Spleen (tissue), 7 donors: Measurements from ENCODE around the gene INHA.

Source experiments
- POLR2A ChIP-seq, 3 donors: fragments of 450-650 bp; IDR thresholded peaks; one replicate each; pipeline ENCODE4 v1.5.1; 2017; ENCODE audit warnings: antibody characterized with exemption in 3 of 3, mild to moderate bottlenecking in 1 of 3
- TF ChIP-seq, protein P1 (sequence below), 11 experiments: fragments of 200-600 bp in 7 of 11; fragments of 450-650 bp in 4 of 11; sonication (generic) in 4 of 11; IDR thresholded peaks in 8 of 11; conservative IDR thresholded peaks in 3 of 11; 1 replicate in 7 of 11; 2 replicates in 4 of 11; pipeline versions ENCODE4 v1.4.0 to v1.8.0; 2016 to 2021; ENCODE audit warnings: antibody characterized with exemption in 11 of 11, inconsistent platforms in 4 of 11, mild to moderate bottlenecking in 1 of 11
- donor health status: DM: no; HTN: no; CAD: no; lungs with moderate emphysema.
- donor health status: DM: no; HTN: no; CAD: no.
- donor health status: DM: no; HTN: no; CAD: no.

DNA sequence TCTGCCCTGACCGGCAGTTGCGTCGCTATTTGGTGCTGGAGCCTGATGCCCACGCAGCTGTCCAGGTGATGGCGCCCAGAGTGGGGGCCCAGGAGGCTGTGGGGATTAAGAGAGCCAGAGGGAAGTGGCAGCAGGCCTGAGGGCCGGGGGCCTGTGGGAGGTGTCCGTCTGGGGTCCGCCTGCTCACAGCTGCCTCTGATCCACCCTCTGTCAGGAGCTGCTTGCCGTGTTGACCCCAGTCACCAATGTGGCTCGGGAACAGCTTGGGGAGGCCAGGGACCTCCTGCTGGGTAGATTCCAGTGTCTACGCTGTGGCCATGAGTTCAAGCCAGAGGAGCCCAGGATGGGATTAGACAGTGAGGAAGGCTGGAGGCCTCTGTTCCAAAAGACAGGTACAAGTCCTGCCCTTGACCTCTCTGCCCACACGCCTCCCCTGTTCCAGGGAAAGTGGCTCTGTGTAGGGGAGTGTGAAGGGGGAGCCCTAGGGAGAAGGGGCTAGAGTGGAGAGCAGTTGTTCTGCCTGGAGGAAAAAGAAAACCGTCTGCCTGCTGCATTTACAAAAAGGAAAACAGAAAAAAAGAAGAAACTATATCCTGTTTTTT is 37.1 kb downstream of the INHA start:
- TF ChIP-seq, protein P1, sequence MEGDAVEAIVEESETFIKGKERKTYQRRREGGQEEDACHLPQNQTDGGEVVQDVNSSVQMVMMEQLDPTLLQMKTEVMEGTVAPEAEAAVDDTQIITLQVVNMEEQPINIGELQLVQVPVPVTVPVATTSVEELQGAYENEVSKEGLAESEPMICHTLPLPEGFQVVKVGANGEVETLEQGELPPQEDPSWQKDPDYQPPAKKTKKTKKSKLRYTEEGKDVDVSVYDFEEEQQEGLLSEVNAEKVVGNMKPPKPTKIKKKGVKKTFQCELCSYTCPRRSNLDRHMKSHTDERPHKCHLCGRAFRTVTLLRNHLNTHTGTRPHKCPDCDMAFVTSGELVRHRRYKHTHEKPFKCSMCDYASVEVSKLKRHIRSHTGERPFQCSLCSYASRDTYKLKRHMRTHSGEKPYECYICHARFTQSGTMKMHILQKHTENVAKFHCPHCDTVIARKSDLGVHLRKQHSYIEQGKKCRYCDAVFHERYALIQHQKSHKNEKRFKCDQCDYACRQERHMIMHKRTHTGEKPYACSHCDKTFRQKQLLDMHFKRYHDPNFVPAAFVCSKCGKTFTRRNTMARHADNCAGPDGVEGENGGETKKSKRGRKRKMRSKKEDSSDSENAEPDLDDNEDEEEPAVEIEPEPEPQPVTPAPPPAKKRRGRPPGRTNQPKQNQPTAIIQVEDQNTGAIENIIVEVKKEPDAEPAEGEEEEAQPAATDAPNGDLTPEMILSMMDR (IDR thresholded peaks at IDR 0.05 in 8 of 11, conservative IDR thresholded peaks at IDR 0.05 in 3 of 11) = no peak
- TF ChIP-seq POLR2A (IDR thresholded peaks at IDR 0.05) = no peak
